GM18507 (cell line): ENCODE measurements around the gene KLHL35.

Source experiments
- DNase-seq: peaks from one replicate; pipeline ENCODE4 v3.0.0; 2011; ENCODE audit warnings: low read depth; ENCODE audit not compliant: insufficient read length; ENCODE audit errors: extremely low spot score
- FAIRE-seq: peaks from 2 replicates; lab custom pipeline; 2011; peaks lifted over from hg19 to GRCh38; lab: Jason Lieb, UNC

Gene KLHL35

GRCh38 chr11:75469785-75470405 lies 36.9 kb upstream of the KLHL35 start:
- DNase-seq (no peak), FAIRE-seq (no peak)

- no peak for FAIRE-seq
- DNase-seq = no peak
Measured at GRCh38 chr11:75468534-75469340, 35.7 kb upstream of the KLHL35 start.

GRCh38 chr11:75467881-75468280 lies 34.9 kb upstream of the KLHL35 start:
- FAIRE-seq (no peak), DNase-seq (no peak)

- no peak for DNase-seq
- FAIRE-seq = no peak
Measured at GRCh38 chr11:75467311-75467710, 34.3 kb upstream of the KLHL35 start.

- DNase-seq (no peak), FAIRE-seq (no peak)
Measured at GRCh38 chr11:75465701-75466531, 32.9 kb upstream of the KLHL35 start.

- no peak for DNase-seq
- FAIRE-seq = no peak
Measured at GRCh38 chr11:75463106-75463774, 30.2 kb upstream of the KLHL35 start.

DNA sequence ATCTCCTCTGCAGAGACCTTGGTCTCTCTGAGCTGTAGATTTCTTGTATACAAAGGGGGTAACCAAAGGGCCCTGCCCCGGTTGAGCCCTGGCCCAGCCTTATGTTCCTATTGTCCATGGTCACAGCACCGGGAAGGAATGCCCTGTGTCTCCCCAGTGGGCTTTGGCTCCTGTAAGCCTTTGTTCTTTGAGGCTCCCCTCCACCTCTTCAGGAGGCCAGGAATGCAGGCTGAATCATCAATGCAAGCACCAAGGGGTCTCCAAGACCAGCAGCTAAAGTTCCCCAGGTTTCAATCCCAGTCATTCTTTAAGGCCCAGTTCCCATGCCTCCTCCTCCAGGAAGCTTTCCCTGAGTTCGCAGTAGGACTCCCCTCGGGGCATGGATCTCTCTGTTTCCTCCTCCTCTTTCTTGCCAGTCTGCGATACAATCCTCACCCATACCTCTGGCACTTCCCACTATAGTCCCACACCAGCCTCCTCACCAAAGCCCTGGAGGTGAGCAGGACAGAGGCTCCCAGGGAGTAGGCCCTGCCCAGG lies 29.2 kb upstream of the KLHL35 start:
- FAIRE-seq (no peak), DNase-seq (no peak)

DNA sequence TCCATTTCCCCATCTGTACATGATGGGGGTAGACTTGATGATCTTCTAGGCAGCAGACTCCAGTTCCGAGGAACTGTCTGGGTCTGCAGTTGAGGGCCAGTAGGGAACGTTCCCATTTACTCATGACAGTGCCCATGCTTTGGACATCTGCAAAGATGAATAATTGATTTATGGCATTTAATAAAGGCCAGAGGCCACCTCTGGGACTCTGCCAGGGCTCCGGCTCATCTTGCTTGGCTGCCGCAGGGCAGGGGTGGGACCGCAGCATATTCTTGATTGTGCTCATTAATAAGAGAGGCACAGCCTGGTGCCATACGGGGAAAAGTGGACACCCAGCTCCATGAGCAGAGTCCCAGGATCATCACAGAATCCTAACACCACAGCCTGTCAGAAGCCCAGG lies 28.1 kb upstream of the KLHL35 start:
- FAIRE-seq (no peak), DNase-seq (no peak)

- DNase-seq (no peak), FAIRE-seq (no peak)
Measured at GRCh38 chr11:75456596-75457183, 23.7 kb upstream of the KLHL35 start.

- DNase-seq = no peak
- FAIRE-seq = no peak
Measured at GRCh38 chr11:75454987-75455386, 22.0 kb upstream of the KLHL35 start.

- FAIRE-seq (no peak), DNase-seq (no peak)
Measured at GRCh38 chr11:75453916-75454655, 21.1 kb upstream of the KLHL35 start.

DNA sequence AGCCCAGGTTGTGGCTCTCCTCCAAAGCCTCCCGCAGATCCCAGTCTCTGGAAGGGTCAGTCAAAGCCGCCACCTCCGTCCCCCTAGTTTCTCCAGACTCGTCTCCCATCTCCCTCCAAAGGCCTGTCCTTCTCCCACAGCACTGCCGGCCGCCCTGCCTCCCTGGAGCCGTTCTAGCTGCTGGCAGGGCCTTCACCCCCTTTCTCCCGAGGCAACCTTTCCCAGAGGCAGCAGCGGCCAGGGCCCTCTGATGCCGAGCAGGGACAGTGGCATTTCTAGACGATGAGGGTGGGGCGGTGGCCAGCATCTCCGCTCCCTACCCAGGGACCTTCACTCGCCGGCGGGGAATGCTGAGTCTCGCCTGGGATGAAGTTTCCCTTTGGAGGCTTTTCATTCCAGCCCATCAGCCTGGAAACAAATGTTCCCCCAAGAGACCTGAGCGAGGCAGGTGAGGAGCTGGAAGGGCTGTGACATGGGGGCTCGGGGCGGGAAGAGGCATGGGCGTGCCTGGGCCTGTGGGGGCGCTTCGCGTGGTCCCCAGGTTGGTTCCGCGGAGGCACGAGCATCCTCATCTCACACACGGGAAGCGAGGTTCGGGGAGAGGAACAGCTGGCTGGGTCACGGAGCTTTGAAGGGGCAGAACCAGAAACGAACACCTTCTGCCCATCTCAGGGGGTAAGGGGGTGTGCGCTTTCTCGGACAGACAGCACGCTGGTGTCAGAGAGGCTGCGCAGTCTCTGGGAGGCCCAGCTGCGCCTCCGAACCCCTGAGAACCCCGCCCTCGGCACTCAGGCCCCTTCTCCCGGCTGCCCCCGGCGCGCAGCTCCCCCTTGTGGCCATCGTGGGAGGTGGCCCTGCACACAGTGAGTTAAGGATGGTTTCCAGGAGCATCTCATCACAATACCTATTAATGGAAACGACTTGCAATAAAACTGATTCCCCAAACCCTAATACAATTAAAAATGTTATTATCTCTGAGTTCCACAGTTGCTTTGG lies 18.1 kb upstream of the KLHL35 start:
- FAIRE-seq (no peak), DNase-seq (no peak)

DNA sequence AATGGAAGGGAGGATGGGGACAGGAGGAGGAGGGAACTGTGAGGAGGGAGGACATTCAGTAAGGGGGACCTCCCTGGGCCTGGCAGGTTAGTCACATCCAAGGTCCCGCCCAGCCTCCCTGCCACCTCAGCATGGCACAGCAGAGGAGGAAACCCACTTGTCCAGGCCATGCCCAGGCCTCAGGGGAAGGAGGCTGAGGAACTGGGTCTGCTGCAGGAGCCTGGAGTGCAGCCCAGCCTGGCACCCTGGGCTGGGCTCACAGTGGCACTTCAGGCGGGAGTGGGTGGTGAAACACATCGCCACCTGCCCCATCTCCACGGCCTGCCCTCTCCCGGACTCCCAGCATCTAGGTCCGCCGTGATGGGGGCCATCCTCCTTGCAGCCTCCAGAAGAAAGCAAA lies 17.2 kb upstream of the KLHL35 start:
- DNase-seq (no peak), FAIRE-seq (no peak)

DNA sequence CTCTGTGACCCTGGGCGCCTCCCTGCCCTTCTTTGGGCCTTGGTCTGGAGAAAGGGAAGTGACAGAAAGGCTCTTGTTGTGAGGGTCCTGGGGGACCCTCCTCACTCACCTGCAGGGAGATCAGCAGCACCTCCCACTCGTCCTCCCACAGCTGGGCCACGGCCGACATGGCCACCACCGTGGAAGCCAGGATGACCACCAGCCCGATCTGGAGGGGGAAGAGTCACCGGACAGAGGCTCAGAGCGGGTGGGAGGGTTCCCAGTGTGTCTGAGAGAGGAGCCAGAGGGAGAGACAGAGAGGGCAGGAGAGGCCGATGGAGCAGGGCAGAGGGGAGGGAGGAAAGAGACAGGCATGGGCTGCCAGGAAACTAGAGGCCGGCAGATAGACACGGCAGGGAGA lies 16.8 kb upstream of the KLHL35 start:
- no peak for FAIRE-seq
- no peak for DNase-seq

DNA sequence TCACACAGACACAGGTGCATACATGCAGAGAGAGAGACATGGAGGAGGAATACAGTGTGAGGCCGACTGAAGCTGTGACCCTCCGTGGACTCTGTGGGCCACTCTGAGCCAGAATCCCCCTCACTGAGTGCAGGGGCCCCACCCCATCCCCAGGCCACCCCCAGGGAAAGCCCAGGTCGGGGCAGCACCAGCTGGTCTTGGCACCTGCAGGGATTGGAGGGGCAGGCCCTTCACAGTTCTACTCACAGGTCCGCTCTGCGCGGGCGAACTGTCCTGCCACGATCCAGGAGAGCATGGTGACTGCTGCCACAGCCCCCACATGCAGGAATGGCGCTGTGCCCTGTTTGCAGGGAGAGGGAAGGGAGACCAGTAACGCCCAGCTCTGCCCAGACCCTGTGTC lies 16.3 kb upstream of the KLHL35 start:
- FAIRE-seq (no peak), DNase-seq (no peak)

DNA sequence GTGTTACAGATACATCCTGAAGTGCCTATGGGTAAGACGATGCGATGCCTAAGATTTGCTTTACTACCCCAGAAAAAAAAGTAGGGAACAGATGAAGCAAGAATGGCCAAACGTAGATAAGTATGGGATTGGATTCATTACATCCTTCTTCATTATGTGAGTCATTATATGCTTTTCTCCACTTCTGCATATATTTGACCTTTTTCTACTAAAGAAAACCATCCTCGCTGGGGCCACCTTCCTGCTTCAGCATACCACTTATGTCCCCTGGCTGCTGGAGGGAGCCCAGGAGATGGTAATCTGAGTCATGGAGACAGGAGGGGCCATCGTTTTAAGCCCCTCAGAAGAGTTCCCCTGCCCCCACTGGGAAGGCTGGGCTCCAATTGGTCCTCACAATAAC lies 14.4 kb upstream of the KLHL35 start:
- DNase-seq = no peak

GRCh38 chr11:75445315-75445953 lies 12.4 kb upstream of the KLHL35 start:
- FAIRE-seq (peak; percentile 88), DNase-seq (peak; percentile 57)

More for the DNA sequence above, 14.4 kb upstream of the KLHL35 start:
- no peak for FAIRE-seq
